IMR-90 (cell line): ENCODE measurements around the gene ZNF426.

Experiments used
- CEBPB ChIP-seq: IDR thresholded peaks from 2 replicates; pipeline ENCODE4 v1.6.1; 2012; ENCODE audit warnings: low read depth, low read length, improper control_type of control experiment
- CHD1 ChIP-seq: IDR thresholded peaks from 2 replicates; pipeline ENCODE4 v1.6.1; 2012; ENCODE audit warnings: low read depth, low read length, improper control_type of control experiment
- MXI1 ChIP-seq: IDR thresholded peaks from 2 replicates; pipeline ENCODE4 v1.6.1; 2012; ENCODE audit warnings: low read depth, mild to moderate bottlenecking, low read length, moderate library complexity, borderline replicate concordance
- RAD21 ChIP-seq: IDR thresholded peaks from 2 replicates; pipeline ENCODE4 v1.6.1; 2012; ENCODE audit warnings: low read length, improper control_type of control experiment
- RFX5 ChIP-seq: IDR thresholded peaks from 2 replicates; pipeline ENCODE4 v1.8.0; 2012; ENCODE audit warnings: low read depth, mild to moderate bottlenecking, low read length, moderate library complexity
- SMC3 ChIP-seq: fragments of 150-350 bp; IDR thresholded peaks from 2 replicates; pipeline ENCODE4 v1.6.1; 2016; ENCODE audit warnings: low read depth, mild to moderate bottlenecking, antibody characterized with exemption, low read length, moderate library complexity
- TF ChIP-seq, protein P1 (sequence below): conservative IDR thresholded peaks from 2 replicates; pipeline ENCODE4 v1.5.1; 2012; ENCODE audit warnings: mild to moderate bottlenecking, low read depth, low read length, improper control_type of control experiment
- TF ChIP-seq, protein P2 (sequence below): fragments of 150-350 bp; IDR thresholded peaks from 2 replicates; pipeline ENCODE4 v1.6.1; 2017; ENCODE audit warnings: mild to moderate bottlenecking, antibody characterized with exemption, low read length, low read depth

GRCh38 chr19:9570255-9570654 is 31.8 kb upstream of the ZNF426 start:
- TF ChIP-seq, protein P1, sequence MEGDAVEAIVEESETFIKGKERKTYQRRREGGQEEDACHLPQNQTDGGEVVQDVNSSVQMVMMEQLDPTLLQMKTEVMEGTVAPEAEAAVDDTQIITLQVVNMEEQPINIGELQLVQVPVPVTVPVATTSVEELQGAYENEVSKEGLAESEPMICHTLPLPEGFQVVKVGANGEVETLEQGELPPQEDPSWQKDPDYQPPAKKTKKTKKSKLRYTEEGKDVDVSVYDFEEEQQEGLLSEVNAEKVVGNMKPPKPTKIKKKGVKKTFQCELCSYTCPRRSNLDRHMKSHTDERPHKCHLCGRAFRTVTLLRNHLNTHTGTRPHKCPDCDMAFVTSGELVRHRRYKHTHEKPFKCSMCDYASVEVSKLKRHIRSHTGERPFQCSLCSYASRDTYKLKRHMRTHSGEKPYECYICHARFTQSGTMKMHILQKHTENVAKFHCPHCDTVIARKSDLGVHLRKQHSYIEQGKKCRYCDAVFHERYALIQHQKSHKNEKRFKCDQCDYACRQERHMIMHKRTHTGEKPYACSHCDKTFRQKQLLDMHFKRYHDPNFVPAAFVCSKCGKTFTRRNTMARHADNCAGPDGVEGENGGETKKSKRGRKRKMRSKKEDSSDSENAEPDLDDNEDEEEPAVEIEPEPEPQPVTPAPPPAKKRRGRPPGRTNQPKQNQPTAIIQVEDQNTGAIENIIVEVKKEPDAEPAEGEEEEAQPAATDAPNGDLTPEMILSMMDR, result no peak
- no peak for TF ChIP-seq CHD1
- no peak for TF ChIP-seq SMC3
- no peak for TF ChIP-seq RAD21
- TF ChIP-seq, protein P2, sequence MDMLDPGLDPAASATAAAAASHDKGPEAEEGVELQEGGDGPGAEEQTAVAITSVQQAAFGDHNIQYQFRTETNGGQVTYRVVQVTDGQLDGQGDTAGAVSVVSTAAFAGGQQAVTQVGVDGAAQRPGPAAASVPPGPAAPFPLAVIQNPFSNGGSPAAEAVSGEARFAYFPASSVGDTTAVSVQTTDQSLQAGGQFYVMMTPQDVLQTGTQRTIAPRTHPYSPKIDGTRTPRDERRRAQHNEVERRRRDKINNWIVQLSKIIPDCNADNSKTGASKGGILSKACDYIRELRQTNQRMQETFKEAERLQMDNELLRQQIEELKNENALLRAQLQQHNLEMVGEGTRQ, result no peak
- no peak for TF ChIP-seq MXI1
- TF ChIP-seq RFX5, result no peak
- no peak for TF ChIP-seq CEBPB
